T-helper 1 cell treated with Interleukin-12 subunit alpha and Interleukin-12 subunit beta and Interleukin-4 antibody, amounts not matched to agents 30 μg/mL and 1 μg/mL, for 36 hours (primary cell): ENCODE measurements around the gene LRATD1.

ENCODE experiments used
- H3K27ac Mint-ChIP-seq: one replicate; pipeline ENCODE4 v1.8.0; 2021; ENCODE audit warnings: mild to moderate bottlenecking, mixed read lengths
- H3K27me3 Mint-ChIP-seq: one replicate; pipeline ENCODE4 v1.8.0; 2021; ENCODE audit warnings: low read depth, mixed read lengths
- H3K36me3 Mint-ChIP-seq: one replicate; pipeline ENCODE4 v1.8.0; 2021; ENCODE audit warnings: low read depth, mixed read lengths
- H3K4me1 Mint-ChIP-seq: one replicate; pipeline ENCODE4 v1.8.0; 2021; ENCODE audit warnings: low read depth, mixed read lengths
- H3K4me3 Mint-ChIP-seq: one replicate; pipeline ENCODE4 v1.8.0; 2021; ENCODE audit warnings: mild to moderate bottlenecking, moderate library complexity, mixed read lengths
- H3K9me3 Mint-ChIP-seq: one replicate; pipeline ENCODE4 v1.8.0; 2021; ENCODE audit warnings: mixed read lengths

The LRATD1 gene, protein sequence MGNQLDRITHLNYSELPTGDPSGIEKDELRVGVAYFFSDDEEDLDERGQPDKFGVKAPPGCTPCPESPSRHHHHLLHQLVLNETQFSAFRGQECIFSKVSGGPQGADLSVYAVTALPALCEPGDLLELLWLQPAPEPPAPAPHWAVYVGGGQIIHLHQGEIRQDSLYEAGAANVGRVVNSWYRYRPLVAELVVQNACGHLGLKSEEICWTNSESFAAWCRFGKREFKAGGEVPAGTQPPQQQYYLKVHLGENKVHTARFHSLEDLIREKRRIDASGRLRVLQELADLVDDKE

DNA sequence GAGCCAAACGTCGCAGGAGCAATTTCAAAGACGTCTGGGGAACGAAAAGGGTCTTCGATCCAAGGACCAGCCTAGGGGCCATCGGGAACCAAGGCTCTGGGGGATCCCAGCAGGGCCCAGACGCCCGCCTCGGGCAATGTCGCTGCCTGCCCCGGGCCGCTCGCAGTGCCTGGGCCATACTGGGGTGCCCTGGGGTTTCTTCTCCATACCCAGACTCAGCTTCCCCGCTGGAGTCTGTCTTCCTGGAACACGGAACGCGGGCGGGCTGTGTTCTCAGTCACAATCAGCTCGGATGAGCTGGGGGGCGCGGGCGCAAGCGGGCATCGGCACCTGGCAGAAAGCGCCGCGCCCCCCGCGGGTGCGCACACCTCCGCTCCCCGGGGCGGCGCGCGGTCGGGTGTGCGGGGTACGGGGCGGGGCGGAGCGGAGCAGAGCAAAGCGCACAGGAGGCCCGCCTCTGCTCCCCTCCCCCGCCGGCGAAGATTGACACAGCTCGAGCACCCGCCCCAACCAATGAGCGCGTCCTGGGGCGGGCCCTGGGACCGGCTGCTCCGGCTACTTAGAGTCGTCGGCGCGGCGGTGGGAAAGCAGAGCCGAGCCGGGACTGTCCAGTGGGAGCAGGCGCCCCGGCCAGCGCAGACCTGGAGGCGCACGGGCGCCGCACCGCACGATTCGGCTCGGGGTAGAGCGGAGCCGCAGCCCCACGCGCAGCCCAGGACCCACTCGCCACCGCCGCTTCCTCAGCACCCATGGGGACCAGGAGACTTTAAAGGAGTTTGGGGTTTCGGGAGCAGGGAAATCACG, at the start of gene LRATD1:
LRATD1 (plus strand) TSS at position 585 of the 804 bp plus-strand sequence. CDS start 1,263 bp downstream, outside the sequence.
- Mint-ChIP-seq H3K27me3 (peaks cover 66% of the 10 kb centered on the region), H3K27ac (no peak within 1 kb of the TSS), H3K4me1 (no peaks in the 10 kb centered on the region), H3K4me3 (no peak within 1 kb of the TSS), H3K36me3 (no peaks in the 10 kb centered on the region), H3K9me3 (no peaks in the 10 kb centered on the region)

DNA sequence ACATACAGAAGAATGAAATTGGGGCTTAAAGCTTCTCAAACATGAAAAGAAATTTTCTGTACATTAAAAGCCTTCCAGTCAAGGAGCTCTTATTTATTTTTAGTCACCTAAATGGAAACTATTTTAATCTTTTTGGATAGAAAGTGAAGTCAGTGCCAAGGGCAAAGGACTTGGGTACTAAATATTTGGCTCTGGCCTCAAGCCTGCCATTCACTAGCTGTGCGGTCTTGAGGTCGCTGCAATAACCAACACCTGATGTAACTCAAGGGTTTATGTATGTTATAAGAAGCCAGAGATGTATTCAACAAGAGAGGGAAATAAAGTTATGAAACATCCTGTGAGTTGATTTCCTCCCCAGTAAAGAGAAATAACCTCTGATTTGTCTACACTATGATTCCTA, 49.5 kb upstream of the LRATD1 start:
- Mint-ChIP-seq H3K27ac (no peak overlapping the region), H3K9me3 (peaks cover 4% of the 10 kb centered on the region), H3K4me1 (no peaks in the 10 kb centered on the region), H3K36me3 (no peaks in the 10 kb centered on the region), H3K4me3 (no peak overlapping the region), H3K27me3 (no peaks in the 10 kb centered on the region)

DNA sequence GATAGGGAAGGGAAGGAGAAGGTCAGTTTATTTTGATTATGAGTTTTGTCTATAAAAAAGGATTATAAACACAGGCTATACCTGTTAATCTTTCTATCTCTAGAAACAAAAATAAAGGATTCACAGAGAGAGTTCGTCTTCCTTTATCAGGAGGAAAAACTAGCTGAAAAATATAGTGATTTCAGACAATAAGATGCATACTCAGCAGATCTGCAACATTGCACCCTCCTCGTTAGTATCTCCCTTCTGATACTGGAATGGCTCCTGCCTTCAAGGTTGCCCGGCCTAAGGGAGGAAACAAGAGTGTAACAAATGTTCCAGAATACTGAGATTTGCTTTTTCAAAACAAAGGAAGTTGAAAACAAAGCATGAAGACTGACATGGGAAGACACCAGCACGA, 48.7 kb upstream of the LRATD1 start:
- Mint-ChIP-seq H3K4me3 (no peak overlapping the region), H3K9me3 (peaks cover 4% of the 10 kb centered on the region), H3K36me3 (no peaks in the 10 kb centered on the region), H3K27ac (no peak overlapping the region), H3K27me3 (no peaks in the 10 kb centered on the region), H3K4me1 (no peaks in the 10 kb centered on the region)

DNA sequence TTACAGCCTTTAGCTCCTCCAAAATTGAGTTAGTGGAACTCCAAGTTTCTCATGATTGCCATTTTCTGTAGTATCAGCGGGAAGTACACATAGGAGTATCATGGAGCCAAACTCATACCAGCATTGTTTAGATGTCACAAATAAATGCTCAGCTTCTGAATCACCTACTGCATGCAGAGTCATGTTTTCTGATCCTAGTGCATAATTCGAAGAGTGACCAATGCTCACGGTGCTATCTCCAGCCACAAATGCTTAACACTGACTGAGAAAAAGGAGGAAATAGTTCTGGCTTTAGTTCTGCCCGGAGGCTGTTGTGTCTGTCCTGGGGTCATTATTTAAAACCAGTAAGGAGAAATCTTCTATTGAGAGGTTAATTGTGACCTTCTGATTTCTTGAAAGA, 45.4 kb upstream of the LRATD1 start:
- peaks cover 4% of the 10 kb centered on the region for H3K9me3 Mint-ChIP-seq
- no peaks in the 10 kb centered on the region for H3K4me1 Mint-ChIP-seq
- no peak overlapping the region for H3K27ac Mint-ChIP-seq
- H3K27me3 Mint-ChIP-seq, result no peaks in the 10 kb centered on the region
- H3K36me3 Mint-ChIP-seq, result no peaks in the 10 kb centered on the region
- no peak overlapping the region for H3K4me3 Mint-ChIP-seq

DNA sequence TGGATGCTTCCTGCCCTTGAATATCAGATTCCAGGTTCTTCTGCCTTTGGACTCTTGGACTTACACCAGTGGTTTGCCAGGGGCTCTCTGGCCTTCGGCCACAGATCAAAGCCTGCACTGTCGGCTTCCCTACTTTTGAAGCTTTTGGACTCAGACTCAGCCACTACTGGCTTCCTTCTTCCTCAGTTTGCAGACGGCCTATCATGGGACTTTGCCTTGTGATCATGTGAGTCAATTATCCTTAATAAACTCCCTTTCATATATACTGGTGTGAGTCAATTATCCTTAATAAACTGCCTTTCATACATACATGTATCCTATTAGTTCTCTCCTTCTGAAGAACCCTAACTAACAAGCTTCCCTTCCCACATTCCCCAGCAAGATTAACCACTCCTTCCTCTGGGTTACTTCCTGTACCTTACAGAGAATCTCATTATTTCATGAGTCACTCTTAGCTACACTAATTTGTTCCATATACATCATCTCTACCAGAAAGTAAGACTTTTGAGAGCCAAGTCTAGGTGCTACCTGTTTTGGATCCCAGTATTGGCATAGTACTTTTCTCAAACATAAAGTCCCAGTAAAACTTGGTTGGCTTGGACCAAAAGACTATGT, 31.3 kb upstream of the LRATD1 start:
- H3K27me3 Mint-ChIP-seq, result no peaks in the 10 kb centered on the region
- H3K36me3 Mint-ChIP-seq, result no peaks in the 10 kb centered on the region
- H3K27ac Mint-ChIP-seq, result no peak overlapping the region
- no peak overlapping the region for H3K4me3 Mint-ChIP-seq
- H3K4me1 Mint-ChIP-seq, result no peaks in the 10 kb centered on the region
- peaks cover 3% of the 10 kb centered on the region for H3K9me3 Mint-ChIP-seq

DNA sequence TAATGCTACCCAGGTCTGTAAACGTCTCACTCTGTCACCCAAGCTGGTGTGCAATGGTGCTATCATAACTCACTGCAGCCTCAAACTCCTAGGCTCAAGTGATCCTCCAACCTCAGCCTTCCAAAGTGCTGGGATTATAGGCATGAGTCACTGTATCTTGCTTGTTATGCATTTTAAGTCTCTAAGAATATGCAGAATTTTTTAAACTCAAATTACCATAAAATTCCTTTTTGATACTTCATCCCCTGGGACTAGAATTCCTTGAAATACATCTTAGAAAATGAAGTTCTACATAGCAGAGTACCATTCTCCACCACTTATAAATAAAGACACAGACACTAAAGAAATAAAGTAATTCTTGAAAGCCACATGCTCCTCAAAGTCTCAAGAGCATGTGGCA, 30.2 kb upstream of the LRATD1 start:
- no peak overlapping the region for H3K4me3 Mint-ChIP-seq
- H3K9me3 Mint-ChIP-seq, result peaks cover 3% of the 10 kb centered on the region
- no peaks in the 10 kb centered on the region for H3K36me3 Mint-ChIP-seq
- H3K27me3 Mint-ChIP-seq, result no peaks in the 10 kb centered on the region
- no peaks in the 10 kb centered on the region for H3K4me1 Mint-ChIP-seq
- no peak overlapping the region for H3K27ac Mint-ChIP-seq

DNA sequence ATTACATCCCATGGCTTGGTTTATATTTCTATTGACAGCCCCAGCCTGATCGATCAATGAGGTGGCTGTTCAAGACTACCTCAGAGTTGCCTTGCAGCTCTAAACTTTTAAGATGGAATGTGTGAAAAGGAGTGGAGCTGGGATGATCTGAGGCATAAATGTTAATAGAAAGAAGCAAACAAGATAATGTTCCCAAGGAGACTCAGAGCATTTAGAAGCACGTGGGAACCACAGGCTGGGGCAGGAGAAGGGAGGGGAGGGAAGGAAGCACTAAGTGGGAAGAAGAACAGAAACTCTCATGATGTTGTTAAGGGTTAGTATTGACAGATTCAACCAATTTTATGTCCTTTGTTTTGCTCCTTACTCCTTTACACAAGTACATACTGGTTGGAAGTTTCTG, 28.8 kb upstream of the LRATD1 start:
- no peaks in the 10 kb centered on the region for H3K27me3 Mint-ChIP-seq
- H3K4me1 Mint-ChIP-seq, result no peaks in the 10 kb centered on the region
- H3K9me3 Mint-ChIP-seq, result no peaks in the 10 kb centered on the region
- H3K36me3 Mint-ChIP-seq, result no peaks in the 10 kb centered on the region
- H3K27ac Mint-ChIP-seq, result no peak overlapping the region
- H3K4me3 Mint-ChIP-seq, result no peak overlapping the region

DNA sequence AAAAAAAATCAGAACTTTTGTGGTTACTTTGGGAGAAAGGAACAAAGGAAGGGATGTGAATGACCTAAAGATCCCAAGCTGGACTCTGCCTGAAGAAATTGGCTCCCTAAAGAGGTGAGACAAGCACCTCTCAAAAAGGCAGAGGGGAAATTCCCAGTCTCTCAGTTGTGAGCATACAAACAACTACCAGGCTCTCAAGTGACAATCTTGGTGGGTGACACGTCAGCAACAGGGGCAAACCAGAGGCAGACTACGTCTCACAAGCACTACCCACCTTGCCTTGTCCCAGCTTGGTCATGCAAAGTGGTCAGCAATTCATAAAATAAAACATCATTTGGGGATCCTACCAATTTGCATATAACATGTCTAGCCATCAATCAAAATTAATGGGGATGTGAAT, 24.3 kb upstream of the LRATD1 start:
- H3K4me3 Mint-ChIP-seq, result no peak overlapping the region
- H3K27ac Mint-ChIP-seq, result no peak overlapping the region
- H3K36me3 Mint-ChIP-seq, result no peaks in the 10 kb centered on the region
- H3K27me3 Mint-ChIP-seq, result no peaks in the 10 kb centered on the region
- no peaks in the 10 kb centered on the region for H3K4me1 Mint-ChIP-seq
- no peaks in the 10 kb centered on the region for H3K9me3 Mint-ChIP-seq

DNA sequence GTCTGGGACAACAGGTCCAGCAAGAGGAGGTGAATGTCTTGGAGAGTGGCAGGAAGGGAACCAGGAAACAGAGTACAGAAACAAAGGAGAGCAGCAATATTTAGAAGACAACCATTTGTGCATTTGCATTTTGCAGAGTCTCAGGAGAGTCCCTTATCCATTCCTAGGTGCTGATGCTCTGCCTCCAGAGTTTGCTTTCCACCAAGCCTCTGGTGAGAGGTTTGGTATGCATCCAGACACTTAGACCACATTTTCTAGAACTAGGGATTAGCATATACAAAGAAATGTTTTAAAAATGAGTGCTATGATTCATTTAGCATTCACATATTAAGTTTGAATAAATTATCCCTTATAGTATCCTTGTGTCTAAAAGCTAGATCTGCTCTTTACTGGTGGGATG, 18.5 kb upstream of the LRATD1 start:
- no peak overlapping the region for H3K27ac Mint-ChIP-seq
- H3K4me3 Mint-ChIP-seq, result no peak overlapping the region
- no peaks in the 10 kb centered on the region for H3K27me3 Mint-ChIP-seq
- no peaks in the 10 kb centered on the region for H3K4me1 Mint-ChIP-seq
- no peaks in the 10 kb centered on the region for H3K36me3 Mint-ChIP-seq
- H3K9me3 Mint-ChIP-seq, result no peaks in the 10 kb centered on the region

DNA sequence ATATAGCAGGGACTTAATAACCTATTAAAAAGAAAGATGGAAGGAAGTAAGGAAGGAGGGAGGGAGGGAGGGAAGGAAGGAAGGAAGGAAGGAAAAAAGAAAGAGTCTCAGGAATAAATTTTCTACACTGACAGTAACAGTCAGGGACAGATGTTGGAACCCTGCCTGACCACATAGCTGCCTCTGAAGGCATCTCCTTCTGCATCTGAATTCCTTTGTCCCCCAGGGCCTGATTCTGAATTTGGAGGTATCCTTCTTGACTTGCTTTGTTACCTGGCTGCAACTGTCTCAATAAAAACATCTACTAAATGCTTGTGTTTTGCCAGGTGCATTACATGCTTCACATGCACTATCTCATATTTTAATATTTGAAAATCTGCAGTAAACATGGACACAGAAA, 17.4 kb upstream of the LRATD1 start:
- H3K36me3 Mint-ChIP-seq, result no peaks in the 10 kb centered on the region
- no peak overlapping the region for H3K4me3 Mint-ChIP-seq
- no peaks in the 10 kb centered on the region for H3K4me1 Mint-ChIP-seq

DNA sequence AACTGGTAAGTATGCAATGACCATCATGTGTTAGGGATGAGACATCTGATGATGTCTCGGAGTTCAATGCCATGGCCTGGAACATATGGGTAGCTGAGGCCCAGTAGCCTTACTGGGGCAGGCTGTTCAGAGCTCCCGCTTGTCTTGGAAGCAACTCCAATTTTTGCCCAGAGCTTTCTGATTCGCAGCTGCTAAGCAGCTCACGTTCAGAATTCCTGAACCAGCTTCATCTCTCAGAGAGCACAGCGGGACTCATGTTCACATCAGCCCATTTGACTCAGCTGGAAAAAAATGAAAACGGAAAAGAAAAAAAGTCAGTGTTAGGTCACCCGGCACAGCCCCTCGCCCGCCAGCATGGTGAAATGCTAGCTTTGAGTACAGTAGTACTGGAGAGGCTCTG, 16.8 kb upstream of the LRATD1 start:
- no peaks in the 10 kb centered on the region for H3K9me3 Mint-ChIP-seq
- H3K36me3 Mint-ChIP-seq, result no peaks in the 10 kb centered on the region
- H3K27me3 Mint-ChIP-seq, result no peaks in the 10 kb centered on the region
- no peak overlapping the region for H3K27ac Mint-ChIP-seq
- no peaks in the 10 kb centered on the region for H3K4me1 Mint-ChIP-seq
- no peak overlapping the region for H3K4me3 Mint-ChIP-seq

More for the DNA sequence above, 17.4 kb upstream of the LRATD1 start:
- Mint-ChIP-seq H3K9me3 (no peaks in the 10 kb centered on the region), H3K27me3 (no peaks in the 10 kb centered on the region), H3K27ac (no peak overlapping the region)

DNA sequence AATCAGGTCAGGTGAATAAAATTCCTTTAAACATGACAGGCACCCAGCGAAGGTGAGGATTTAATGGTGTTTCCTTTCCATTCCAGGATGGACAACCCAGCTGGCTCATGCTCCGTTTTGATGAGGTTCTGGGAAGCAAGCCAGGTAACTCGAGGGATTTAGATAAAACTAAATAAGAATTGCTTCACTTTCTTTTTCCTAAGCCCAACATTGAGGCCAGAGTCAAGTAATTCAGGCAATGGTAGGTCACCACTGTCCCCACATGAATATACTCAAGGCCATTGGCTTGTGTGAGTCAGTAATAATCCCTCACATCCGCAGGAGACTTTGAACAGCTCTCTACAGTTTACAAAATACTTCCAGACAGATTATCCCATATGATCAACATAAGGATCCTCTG, 16.2 kb upstream of the LRATD1 start:
- Mint-ChIP-seq H3K4me3 (no peak overlapping the region), H3K27me3 (no peaks in the 10 kb centered on the region), H3K36me3 (no peaks in the 10 kb centered on the region), H3K4me1 (no peaks in the 10 kb centered on the region), H3K9me3 (no peaks in the 10 kb centered on the region), H3K27ac (no peak overlapping the region)

DNA sequence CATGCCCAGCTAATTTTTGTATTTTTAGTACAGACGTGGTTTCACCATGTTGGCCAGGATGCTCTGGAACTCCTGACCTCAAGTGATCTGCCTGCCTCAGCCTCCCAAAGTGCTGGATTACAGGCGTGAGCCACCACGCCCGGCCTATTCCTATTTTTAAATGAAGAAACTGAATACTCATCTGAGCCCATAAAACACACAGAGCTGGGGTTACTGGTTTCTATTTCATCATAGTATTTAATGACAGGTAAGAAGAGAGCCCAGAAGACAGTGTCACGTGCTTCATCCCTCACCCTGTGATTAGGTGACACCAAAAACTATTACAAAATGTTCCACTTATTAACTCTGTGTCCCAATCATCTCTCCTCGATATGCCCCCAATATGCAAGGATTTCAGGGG, 15.6 kb upstream of the LRATD1 start:
- Mint-ChIP-seq H3K9me3 (no peaks in the 10 kb centered on the region), H3K36me3 (no peaks in the 10 kb centered on the region), H3K4me3 (no peak overlapping the region), H3K27me3 (no peaks in the 10 kb centered on the region), H3K27ac (no peak overlapping the region), H3K4me1 (no peaks in the 10 kb centered on the region)

DNA sequence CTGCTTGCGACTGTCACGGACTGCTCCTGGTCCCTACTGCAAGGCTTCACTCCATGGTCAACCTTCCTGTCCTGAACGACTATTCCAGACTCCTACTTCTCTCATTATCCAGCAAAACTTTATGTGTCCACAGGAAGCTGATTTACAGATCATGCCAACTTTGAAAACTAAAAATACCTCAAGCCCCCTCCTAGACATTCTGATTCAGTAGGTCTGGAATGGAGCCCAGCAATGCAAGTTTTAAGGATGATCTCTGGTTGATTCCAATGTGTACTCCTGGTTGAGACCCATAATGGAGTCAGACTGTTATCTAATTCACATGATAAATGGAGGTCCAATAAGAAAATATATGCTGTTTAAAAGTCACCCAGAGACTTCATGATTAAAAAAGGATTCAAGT, 13.1 kb upstream of the LRATD1 start:
- Mint-ChIP-seq H3K36me3 (no peaks in the 10 kb centered on the region), H3K27ac (no peak overlapping the region), H3K9me3 (no peaks in the 10 kb centered on the region), H3K4me1 (no peaks in the 10 kb centered on the region), H3K4me3 (no peak overlapping the region), H3K27me3 (no peaks in the 10 kb centered on the region)

DNA sequence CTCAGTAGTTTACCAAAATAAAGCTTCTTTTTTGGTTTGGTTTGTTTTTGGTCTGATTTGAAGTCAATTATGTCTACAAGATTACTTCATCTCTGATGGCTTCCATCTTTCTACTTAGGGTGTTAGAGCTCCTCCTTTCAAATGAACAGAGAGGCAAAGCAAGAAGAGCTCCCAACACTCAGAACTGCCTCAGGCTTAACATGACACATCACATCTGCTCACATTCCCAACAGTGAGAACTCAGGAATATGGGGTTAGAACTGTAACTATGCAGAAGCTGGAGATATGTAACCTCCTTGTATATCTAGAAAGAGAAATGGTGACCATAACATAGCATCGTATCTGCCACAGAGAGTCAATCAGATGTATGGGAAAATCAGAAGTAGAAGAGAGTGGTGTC, 11.4 kb upstream of the LRATD1 start:
- Mint-ChIP-seq H3K9me3 (no peaks in the 10 kb centered on the region), H3K36me3 (no peaks in the 10 kb centered on the region), H3K4me3 (no peak overlapping the region), H3K4me1 (no peaks in the 10 kb centered on the region), H3K27ac (no peak overlapping the region), H3K27me3 (no peaks in the 10 kb centered on the region)
